Subcutaneous abdominal adipose tissue (tissue), 5 donors: ENCODE data around the gene KEL.
"Not testable (repeated sequence)": the region's sequence is repeated elsewhere in the genome, so short reads cannot be mapped to it uniquely, and the experiment has no call there.

Experiments
- H3K27ac ChIP-seq: one replicate; pipeline ENCODE4 v1.7.0; 2013; ENCODE audit warnings: low read depth, mild to moderate bottlenecking, inconsistent platforms, low read length, moderate library complexity
- H3K27me3 ChIP-seq, 5 donors: one replicate each; pipeline ENCODE4 v1.7.0; 2013; ENCODE audit warnings: low read length in 5 of 5, inconsistent platforms in 1 of 5; ENCODE audit not compliant: control insufficient read depth in 5 of 5, insufficient read depth in 4 of 5
- H3K36me3 ChIP-seq, 5 donors: one replicate each; pipeline ENCODE4 v1.7.0; 2013; ENCODE audit warnings: low read length in 5 of 5; ENCODE audit not compliant: control insufficient read depth in 5 of 5, insufficient read depth in 5 of 5
- H3K4me1 ChIP-seq, 5 donors: one replicate each; pipeline ENCODE4 v1.7.0; 2013; ENCODE audit warnings: low read length in 5 of 5, mild to moderate bottlenecking in 3 of 5, moderate library complexity in 1 of 5; ENCODE audit not compliant: control insufficient read depth in 5 of 5, insufficient read depth in 5 of 5
- H3K4me3 ChIP-seq, 5 donors: one replicate each; pipeline ENCODE4 v1.7.0; 2013; ENCODE audit warnings: low read length in 5 of 5, low read depth in 1 of 5
- H3K9ac ChIP-seq, 5 donors: one replicate each; pipeline ENCODE4 v1.7.0; 2013; ENCODE audit warnings: low read length in 5 of 5, mild to moderate bottlenecking in 4 of 5, moderate library complexity in 3 of 5
- H3K9me3 ChIP-seq, 5 donors: one replicate each; pipeline ENCODE4 v1.7.0; 2013; ENCODE audit warnings: low read length in 5 of 5; ENCODE audit not compliant: control insufficient read depth in 5 of 5
- donor health status: healthy.
- donor health status: healthy.
- donor health status: healthy.
- donor health status: healthy.
- donor health status: healthy.

Gene KEL

DNA sequence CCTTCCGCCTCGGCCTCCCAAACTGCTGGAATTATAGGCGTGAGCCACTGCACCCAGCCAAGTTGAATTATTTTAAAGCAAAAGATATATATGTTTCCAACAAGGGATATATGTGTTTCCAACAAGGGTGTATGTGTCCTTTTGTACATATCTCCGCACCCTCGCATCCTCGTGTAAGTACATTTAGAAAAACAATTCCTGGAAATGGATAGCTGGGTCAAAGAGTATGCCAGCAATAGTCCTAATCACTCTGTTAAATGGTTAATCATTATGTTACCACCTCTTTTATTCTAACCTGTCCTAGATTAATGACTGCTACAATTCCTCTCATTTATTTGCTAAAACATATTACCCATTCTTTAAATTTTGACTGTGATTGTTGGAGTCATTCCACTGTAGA, 36.8 kb upstream of the KEL start:
- H3K9ac ChIP-seq: no peak overlapping the region
- H3K27me3 ChIP-seq: no peaks in the 10 kb centered on the region
- H3K27ac ChIP-seq: no peak overlapping the region
- H3K4me3 ChIP-seq: no peak overlapping the region
- H3K9me3 ChIP-seq: peaks cover 0 to 3% (median 0%) of the 10 kb centered on the region in 5 donors
- H3K36me3 ChIP-seq: no peaks in the 10 kb centered on the region
- peaks cover 0 to 9% (median 5%) of the 10 kb centered on the region in 5 donors for H3K4me1 ChIP-seq

DNA sequence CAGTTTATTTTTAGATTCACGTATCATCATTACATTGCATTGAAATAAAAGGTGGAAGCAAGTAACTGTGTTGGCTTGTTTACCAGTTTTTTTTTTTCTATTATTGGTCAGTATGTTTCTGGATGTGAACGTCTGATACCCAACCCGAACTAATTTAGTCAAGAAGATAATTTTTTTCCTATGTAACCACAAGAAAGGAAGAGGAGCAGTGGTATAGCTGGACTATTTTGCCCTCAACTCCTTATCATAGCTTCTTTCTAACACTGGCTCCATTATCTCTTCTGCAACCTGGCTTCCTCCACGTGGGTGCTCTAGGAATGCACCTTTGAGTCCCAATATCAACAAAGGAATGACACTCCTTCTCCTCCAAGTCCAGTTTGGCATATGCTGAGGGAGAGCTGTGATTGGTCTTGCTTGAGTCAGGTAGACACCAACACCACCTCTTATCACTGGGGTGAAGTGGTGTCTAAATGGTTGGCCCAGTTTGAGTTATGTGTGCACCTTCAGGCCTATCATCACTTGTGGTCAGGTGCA, 35.4 kb upstream of the KEL start:
- Histone ChIP-seq H3K9me3 (peaks cover 0 to 3% (median 0%) of the 10 kb centered on the region in 5 donors), H3K4me1 (peaks cover 0 to 5% (median 0%) of the 10 kb centered on the region in 5 donors), H3K36me3 (no peaks in the 10 kb centered on the region), H3K4me3 (no peak overlapping the region), H3K27ac (no peak overlapping the region), H3K27me3 (no peaks in the 10 kb centered on the region), H3K9ac (no peak overlapping the region)

DNA sequence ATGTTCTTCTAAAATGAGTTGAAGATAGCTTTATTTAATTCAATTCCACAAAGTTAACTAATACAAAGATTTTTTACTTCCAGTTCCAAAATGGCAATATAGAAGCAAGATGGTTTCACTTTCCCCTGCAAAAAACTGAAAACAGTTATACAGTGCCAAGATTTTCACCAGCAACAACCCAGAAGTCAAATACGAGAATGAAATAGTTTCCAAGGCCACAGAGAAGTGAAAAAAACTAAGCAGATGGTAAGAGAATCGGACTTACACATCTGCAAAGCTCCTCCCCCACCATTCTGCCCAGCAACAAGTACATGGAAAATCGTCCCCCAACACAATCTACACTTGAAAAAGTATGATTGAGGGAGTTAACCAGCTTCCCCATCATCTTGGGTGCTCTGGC, 30.3 kb upstream of the KEL start:
- H3K4me3 ChIP-seq: no peak overlapping the region
- H3K9me3 ChIP-seq: peaks cover 0 to 3% (median 0%) of the 10 kb centered on the region in 5 donors
- H3K27ac ChIP-seq: no peak overlapping the region
- no peaks in the 10 kb centered on the region for H3K4me1 ChIP-seq
- no peaks in the 10 kb centered on the region for H3K36me3 ChIP-seq
- H3K9ac ChIP-seq: no peak overlapping the region
- no peaks in the 10 kb centered on the region for H3K27me3 ChIP-seq

DNA sequence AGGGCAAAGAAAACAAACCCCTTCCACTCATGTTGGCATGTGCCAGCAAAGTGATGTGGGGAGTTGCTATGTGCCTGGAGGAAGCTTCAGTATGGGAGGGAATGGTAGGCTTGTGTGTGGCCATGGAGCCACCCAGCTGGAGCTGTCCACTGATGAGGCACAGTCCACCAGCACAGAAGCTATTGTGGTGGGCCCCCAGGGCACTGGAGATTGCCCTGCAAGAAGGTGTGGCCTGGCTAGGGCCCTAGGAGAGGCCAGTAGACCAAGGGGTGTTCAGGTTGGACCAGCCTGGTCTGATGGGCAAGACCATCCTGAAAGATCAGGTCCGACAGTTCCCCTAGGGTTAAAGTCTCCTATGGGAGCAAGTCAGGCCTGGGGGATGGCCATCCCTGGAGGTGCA, 22.1 kb upstream of the KEL start:
- H3K27me3 ChIP-seq: no peaks in the 10 kb centered on the region
- H3K9me3 ChIP-seq: peaks cover 0 to 7% (median 0%) of the 10 kb centered on the region in 5 donors
- H3K27ac ChIP-seq: no peak overlapping the region
- H3K4me1 ChIP-seq: no peaks in the 10 kb centered on the region
- no peak overlapping the region for H3K9ac ChIP-seq
- H3K36me3 ChIP-seq: no peaks in the 10 kb centered on the region
- H3K4me3 ChIP-seq: no peak overlapping the region

DNA sequence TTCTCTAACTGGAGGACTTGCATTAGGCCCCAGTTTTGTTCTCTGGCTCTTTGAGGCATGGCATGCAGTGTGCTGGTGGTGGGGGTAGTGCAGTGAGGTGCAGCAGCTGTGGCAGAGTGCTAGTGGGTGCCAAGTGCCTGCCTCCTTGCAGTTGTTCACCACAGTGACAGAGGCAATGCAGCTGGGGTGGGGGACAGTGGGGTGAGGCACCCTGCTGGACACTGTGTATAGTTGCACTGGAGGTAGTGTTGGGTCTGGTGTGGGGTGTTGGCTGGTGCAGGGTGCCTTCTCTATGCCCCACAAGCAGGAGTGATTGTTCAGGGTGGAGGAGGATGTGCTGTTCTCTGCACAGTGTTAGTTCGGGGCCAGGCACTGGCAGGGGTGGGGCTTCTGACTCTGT, 21.7 kb upstream of the KEL start:
- Histone ChIP-seq H3K9ac (no peak overlapping the region), H3K27me3 (no peaks in the 10 kb centered on the region), H3K9me3 (peaks cover 0 to 7% (median 0%) of the 10 kb centered on the region in 5 donors), H3K4me1 (no peaks in the 10 kb centered on the region), H3K4me3 (no peak overlapping the region), H3K36me3 (no peaks in the 10 kb centered on the region), H3K27ac (no peak overlapping the region)

DNA sequence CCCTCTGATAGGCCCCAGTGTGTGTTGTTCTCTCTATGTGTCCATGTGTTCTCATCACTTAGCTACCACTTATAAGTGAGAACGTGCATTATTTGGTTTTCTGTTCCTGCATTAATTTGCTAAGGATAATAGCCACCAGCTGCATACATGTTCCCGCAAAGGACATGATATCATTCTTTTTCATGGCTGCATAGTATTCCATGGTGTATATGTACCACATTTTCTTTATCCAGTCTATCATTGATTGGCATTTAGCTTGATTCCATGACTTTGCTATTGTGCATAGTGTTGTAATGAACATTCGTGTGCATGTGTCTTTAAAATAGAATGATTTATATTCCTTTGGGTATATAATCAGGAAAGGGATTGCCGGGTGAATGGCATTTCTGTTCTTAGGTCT, 16.2 kb upstream of the KEL start:
- not testable (repeated sequence) for H3K4me3 ChIP-seq, H3K4me1 ChIP-seq, H3K9me3 ChIP-seq, H3K36me3 ChIP-seq, H3K9ac ChIP-seq, H3K27me3 ChIP-seq, H3K27ac ChIP-seq

DNA sequence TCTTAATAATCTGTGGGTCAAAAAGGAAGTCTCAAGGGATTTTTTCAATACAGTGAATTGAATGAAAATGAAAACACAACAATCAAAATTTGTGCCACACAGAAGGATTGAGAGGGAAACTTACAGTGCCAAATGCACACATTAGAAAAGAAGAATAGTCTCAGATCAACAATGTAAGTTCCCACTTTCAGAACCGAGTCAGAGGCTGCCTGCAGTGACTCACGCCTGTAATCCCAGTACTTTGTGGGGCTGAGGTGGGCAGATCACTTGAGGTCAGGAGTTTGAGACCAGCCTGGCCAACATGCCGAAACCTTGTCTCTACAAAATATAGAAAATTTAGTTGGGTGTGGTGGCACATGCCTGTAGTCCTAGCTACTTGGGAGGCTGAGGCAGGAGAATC, 12.5 kb upstream of the KEL start:
- no peak overlapping the region for H3K4me3 ChIP-seq
- no peak overlapping the region for H3K27ac ChIP-seq
- H3K36me3 ChIP-seq: no peaks in the 10 kb centered on the region
- peaks cover 0 to 4% (median 0%) of the 10 kb centered on the region in 5 donors for H3K9me3 ChIP-seq
- H3K27me3 ChIP-seq: no peaks in the 10 kb centered on the region
- no peak overlapping the region for H3K9ac ChIP-seq
- H3K4me1 ChIP-seq: no peaks in the 10 kb centered on the region

DNA sequence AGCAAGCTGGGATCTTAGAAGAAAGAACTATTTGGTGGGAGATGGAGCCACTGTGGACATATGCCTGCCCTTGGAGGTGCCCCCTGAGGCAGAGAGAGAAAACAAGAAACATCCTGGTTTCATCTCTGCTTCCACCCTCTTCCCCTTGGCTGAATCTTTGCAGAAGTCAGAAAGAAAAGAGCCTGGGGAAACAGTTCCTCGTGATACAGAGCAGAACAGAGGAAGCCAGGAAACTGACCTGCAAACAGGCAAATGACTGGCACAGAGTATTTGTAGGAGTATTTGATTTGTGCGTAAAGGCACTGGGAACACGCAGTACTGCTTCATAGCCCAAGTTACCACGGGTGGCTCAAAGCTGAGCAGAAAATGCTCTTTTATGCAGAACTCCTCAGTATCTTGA, 7.0 kb upstream of the KEL start:
- Histone ChIP-seq H3K36me3 (no peaks in the 10 kb centered on the region), H3K9me3 (no peaks in the 10 kb centered on the region), H3K4me3 (no peak overlapping the region), H3K27ac (no peak overlapping the region), H3K4me1 (no peaks in the 10 kb centered on the region), H3K9ac (no peak overlapping the region), H3K27me3 (no peaks in the 10 kb centered on the region)

DNA sequence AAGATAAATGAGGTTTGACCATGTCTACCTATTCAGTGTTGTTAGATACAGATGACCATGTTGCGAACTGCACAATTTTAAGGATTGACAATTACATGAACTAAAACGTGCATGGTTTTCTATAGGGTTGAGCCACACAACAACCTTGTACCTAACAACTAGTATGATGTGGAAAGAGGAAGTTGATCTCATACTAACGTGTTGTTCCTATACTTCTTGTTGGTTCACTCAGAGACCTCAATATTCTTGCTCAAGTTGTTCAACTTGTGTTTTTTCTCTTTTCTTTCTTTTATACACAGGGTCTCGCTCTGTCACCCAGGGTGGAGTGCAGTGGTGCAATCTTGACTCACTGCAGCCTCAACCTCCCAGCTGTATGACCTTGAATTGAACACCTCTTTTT, 6.1 kb upstream of the KEL start:
- Histone ChIP-seq H3K36me3 (no peaks in the 10 kb centered on the region), H3K9ac (no peak overlapping the region), H3K27me3 (no peaks in the 10 kb centered on the region), H3K4me1 (no peaks in the 10 kb centered on the region), H3K9me3 (no peaks in the 10 kb centered on the region), H3K4me3 (no peak overlapping the region), H3K27ac (no peak overlapping the region)

DNA sequence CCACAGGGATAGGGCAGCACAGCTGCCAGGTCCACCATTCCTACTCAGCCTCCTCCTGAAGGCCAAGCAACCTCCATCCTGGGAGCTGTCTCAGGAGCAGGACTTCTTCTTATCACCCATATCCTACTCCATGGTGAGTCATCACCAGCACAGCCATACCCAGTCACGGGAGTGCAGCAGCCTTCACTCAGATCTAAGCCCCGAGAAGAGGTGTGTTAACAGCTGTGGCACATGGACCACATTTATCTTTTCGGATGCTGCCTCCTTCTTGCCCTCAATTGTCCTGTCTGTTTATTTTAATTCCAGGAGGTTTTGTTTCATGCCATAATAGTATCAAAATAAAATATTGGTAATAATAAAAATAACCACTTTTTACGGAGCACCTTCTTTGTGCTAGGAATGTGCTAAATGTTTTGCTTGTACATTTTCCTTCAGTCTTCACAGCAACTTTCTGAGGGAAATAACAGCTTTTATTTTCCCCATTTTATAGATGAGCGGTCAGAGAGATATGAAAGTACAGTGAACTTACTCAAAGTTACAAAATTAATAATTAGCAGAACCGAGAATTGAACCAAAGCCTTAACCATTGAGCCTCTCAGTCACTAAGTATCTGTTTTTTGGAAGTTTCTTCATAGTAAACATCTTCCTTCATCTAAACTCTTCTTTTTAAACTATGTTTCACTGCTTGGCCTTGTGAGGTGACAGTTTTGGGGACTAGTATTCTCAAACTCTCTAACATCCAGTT, 2.5 kb upstream of the KEL start:
- Histone ChIP-seq H3K4me3 (no peak overlapping the region), H3K36me3 (no peaks in the 10 kb centered on the region), H3K9ac (no peak overlapping the region), H3K27ac (no peak overlapping the region), H3K4me1 (no peaks in the 10 kb centered on the region), H3K27me3 (no peaks in the 10 kb centered on the region), H3K9me3 (no peaks in the 10 kb centered on the region)
